MG63 (cell line): ENCODE results near the gene USPL1. TPM values are rescaled to one million over a fixed set of nuclear protein-coding genes. Genes with fewer than 3 reads are reported as not detected.
"Not testable (repeated sequence)": the region's sequence is repeated elsewhere in the genome, so short reads cannot be mapped to it uniquely, and the experiment has no call there.

ENCODE experiments used
- DNase-seq: peaks from one replicate; pipeline ENCODE4 v3.0.0-alpha.2; 2020
- H3K27me3 ChIP-seq: fragments of 250-450 bp; sonication (Bioruptor Pico); 2 replicates; pipeline ENCODE4 v1.5.1; 2020; ENCODE audit warnings: mild to moderate bottlenecking, moderate library complexity
- H3K36me3 ChIP-seq: fragments of 250-450 bp; sonication (Bioruptor Pico); 2 replicates; pipeline ENCODE4 v1.5.1; 2020; ENCODE audit warnings: mild to moderate bottlenecking, moderate library complexity
- H3K4me3 ChIP-seq: fragments of 250-450 bp; sonication (Bioruptor Pico); 2 replicates; pipeline ENCODE4 v1.5.1; 2020; ENCODE audit warnings: mild to moderate bottlenecking, moderate library complexity
- H3K9me3 ChIP-seq: fragments of 250-450 bp; sonication (Bioruptor Pico); 2 replicates; pipeline ENCODE4 v1.5.1; 2020; ENCODE audit warnings: mild to moderate bottlenecking, moderate library complexity
- total RNA-seq: library from RNA; depleted of rRNA; stranded (reverse); fragments of >200 nt; shearing (Covaris generic); gene quantifications from 2 replicates; pipeline ENCODE4 v1.2.3, GENCODE V29; 2014; ENCODE audit warnings: low replicate concordance

The USPL1 gene
- total RNA-seq, 1 experiment from 2014 or later, result 20.3 TPM

DNA sequence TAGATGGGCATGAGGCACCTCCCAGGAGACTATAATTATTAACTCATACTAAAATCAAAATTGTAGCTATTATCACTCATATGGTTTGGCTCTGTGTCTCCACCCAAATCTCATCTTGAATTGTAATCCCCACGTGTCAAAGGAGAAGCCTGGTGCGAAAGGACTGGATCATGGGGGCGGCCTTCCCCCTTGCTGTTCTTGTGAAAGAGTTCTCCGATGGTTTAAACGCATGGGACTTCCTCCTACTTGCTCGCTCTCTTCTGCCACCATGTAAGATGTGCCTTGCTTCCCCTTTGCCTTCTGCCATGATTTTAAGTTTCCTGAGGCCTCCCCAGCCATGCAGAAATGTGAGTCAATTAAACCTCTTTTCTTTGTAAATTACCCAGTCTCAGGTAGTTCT, 10.5 kb upstream of the USPL1 start:
- H3K4me3 ChIP-seq, H3K36me3 ChIP-seq, H3K9me3 ChIP-seq, H3K27me3 ChIP-seq, DNase-seq: not testable (repeated sequence)

DNA sequence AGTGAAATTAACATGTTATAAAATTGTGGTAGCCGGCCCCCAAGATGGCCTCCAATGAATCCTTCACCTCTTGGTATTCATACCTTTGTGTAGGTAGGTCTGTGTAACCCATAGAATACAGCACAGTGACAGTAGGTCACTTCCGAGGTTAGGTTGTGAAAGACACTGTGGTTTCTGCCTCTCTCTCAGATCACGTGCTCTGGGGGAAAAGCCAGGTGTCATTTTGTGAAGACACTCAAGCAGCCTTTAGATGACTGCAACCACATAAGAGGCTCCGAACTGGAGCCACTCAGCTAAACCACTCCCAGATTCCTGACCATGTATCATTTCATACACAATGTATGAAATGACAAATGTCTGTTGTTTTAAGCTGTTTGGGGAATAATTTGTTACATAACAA, 9.8 kb upstream of the USPL1 start:
- no peak for DNase-seq
- no peaks in the 10 kb centered on the region for H3K27me3 ChIP-seq

DNA sequence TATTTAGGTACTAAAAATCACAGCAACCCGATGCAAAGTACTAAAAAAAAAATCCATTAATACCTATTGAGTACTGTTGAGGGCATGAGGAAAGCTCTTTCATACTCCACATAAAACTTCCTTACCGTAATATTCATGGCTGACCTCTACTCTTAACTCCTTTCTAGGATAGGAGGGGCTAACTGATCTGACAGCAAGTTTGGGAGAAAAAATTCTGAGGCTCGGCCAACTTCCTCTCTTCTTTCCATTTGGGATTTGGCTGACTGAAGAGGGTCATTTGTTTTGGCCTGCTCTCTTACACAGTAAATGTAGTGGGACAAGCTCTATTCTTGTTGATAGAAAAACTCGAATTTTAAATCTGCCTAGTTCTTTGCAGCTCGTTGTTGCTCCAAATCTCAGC, 9.4 kb upstream of the USPL1 start:
- Histone ChIP-seq H3K36me3 (no peaks in the 10 kb centered on the region), H3K4me3 (no peak overlapping the region), H3K27me3 (no peaks in the 10 kb centered on the region), H3K9me3 (no peaks in the 10 kb centered on the region)
- no peak for DNase-seq

More for the DNA sequence above, 9.8 kb upstream of the USPL1 start:
- Histone ChIP-seq H3K4me3 (no peak overlapping the region), H3K36me3 (no peaks in the 10 kb centered on the region), H3K9me3 (no peaks in the 10 kb centered on the region)

DNA sequence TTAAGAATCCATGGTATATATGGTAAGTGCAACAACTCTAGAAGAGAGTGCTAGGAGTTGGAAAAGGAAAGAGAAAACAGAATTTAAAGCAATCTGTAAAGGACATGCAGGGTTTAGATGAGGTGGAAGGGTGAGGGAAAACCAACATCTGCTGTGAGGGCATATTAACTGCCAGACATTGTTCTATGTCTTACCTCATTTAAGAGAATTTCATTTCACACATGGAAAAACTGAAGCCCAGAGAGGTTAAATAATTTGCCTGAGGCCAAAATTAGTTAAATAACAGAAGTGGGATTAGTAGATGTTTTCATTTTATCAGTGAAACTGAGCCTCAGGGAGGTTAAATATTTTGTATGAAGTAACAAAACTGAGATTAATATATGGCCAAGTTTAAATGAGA, 7.4 kb upstream of the USPL1 start:
- Histone ChIP-seq H3K27me3 (no peaks in the 10 kb centered on the region), H3K36me3 (no peaks in the 10 kb centered on the region), H3K9me3 (no peaks in the 10 kb centered on the region), H3K4me3 (no peak overlapping the region)
- DNase-seq, result no peak

DNA sequence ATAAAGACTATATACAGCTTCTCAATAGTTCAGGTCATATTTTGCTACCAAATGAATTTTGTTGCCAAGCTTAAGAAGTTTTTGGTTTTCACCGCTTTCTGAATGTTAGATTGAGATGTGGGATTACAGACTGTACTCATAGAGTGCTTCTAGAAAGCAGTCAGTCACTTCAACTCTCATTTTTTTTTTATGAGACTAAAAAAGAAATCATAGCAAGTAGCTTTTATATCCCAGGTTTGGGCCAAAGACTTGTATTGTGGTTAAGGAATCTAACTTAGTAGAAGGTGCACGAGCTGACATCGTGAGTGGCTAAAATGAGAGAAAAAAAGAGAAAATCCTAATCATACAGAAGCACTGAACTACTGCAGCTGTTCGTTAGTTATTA, 2.2 kb upstream of the USPL1 start:
- Histone ChIP-seq H3K27me3 (no peaks in the 10 kb centered on the region), H3K9me3 (no peaks in the 10 kb centered on the region), H3K4me3 (peak overlapping the region; percentile 93), H3K36me3 (peaks cover 2% of the 10 kb centered on the region; the same call in 1 of the 2 replicates)
- no peak for DNase-seq

DNA sequence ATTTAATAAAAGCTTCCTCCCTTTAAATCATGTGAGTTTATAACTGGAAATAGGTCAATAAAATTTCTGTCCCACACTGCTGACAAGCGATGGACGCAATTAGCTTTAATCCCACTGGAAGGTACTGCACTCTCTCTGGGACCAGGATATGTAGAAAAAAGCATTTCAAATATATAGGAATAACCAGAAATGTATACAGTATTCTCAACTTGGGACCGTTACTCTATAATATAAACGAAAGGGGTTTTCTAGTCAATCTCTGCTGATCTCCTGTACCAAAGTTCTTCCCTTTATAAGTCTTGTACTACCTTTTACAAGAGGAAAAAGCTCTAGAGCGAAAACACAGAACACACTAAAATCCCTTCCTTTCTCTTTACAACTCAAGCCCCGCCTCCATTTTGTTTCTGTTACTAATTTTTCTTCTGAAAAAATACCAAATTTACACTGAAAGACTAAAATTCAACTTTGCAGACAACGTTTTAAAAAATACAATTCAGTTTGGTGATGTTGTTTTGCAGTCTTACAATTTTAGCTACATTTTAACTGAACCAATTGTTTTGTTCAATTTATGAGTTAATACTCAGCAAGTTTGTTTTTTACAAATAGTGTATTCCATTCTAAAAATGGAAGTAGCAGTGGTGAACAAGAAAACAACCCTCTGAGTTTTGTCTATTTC, 1.7 kb upstream of the USPL1 start:
- no peaks in the 10 kb centered on the region for H3K27me3 ChIP-seq
- H3K4me3 ChIP-seq, result peak overlapping the region; percentile 93
- no peak for DNase-seq
- H3K36me3 ChIP-seq, result peaks cover 3% of the 10 kb centered on the region; the same call in 1 of the 2 replicates
- H3K9me3 ChIP-seq, result no peaks in the 10 kb centered on the region

DNA sequence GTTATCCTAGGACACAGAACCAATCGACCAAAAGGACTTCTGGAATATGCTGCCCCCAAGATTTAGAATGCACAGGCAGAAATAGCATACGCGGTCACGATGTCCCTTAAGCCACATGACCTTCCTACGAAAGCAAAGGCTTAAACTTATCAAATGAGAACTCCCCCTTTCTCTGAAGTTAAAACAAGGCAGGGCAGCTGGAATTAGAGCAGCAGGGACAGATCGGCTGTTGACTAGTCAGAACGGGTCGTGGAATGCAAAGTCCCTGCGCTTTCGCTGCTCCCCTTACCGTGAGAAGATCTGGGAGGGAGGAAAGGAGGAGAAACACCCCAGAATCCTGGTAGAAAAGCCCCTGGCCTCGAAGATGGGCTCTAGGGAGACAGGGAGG, 799 bp upstream of the USPL1 start:
- Histone ChIP-seq H3K4me3 (peak overlapping the region; percentile 93), H3K9me3 (no peaks in the 10 kb centered on the region), H3K36me3 (peaks cover 12% of the 10 kb centered on the region), H3K27me3 (no peaks in the 10 kb centered on the region)
- peak; percentile 54 for DNase-seq

DNA sequence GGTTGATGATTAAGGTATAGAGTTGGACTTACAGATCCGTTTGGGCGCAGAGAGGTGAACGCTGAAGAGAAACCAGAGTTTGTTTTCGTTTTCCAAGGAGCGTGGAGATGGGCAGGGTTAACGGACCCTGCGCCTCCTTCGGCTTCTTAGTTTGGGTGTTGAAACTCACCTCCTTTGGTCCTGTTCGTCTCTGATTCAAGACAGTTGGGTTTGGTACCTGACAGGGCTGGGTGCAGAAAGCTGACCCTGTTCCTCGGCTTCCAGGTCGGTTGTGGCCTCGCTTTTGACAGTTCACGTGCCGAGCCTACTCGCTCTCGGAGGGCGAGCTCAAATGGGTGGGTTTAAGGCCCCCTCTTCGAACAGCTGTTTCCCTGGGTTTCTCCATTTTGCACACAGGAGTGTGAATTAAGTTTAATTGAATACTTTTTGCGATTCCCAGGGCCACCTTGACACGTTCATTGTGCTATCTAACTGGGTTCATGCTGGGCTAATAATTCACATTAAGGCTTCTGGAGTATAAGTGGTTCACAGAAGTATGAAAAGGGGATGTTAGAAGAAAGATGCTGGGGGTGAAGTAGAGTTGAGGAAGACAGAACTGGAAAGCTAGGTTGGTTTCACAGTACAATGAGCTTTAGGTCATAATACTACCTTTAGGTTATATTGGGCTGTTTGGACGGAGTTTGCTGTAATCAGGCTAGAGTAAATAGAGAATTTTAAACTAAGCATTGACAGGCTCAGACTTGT, 638 bp downstream of the USPL1 start:
- Histone ChIP-seq H3K27me3 (no peaks in the 10 kb centered on the region), H3K36me3 (peaks cover 26% of the 10 kb centered on the region), H3K4me3 (peak overlapping the region; percentile 93), H3K9me3 (no peaks in the 10 kb centered on the region)
- no peak for DNase-seq

DNA sequence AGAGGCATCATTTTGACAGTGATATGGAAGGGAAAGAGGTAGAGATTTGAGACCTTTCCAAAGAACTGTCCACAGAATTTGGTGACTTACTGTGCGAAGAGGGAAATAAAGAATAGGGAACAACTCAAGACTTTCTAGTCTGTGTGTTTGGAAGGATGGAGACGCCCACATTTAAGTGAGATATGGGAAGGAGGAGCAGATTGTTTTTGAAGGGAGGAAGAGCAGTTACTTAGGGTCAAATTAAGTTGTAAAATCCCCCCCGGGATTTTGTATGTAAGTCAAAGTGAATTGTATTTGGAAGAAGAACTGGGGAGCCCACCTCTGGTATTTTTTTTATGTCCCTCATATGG, 1.2 kb downstream of the USPL1 start:
- H3K4me3 ChIP-seq, result peak overlapping the region; percentile 93
- H3K9me3 ChIP-seq, result no peaks in the 10 kb centered on the region
- no peaks in the 10 kb centered on the region for H3K27me3 ChIP-seq
- H3K36me3 ChIP-seq, result peaks cover 32% of the 10 kb centered on the region
- DNase-seq, result no peak

DNA sequence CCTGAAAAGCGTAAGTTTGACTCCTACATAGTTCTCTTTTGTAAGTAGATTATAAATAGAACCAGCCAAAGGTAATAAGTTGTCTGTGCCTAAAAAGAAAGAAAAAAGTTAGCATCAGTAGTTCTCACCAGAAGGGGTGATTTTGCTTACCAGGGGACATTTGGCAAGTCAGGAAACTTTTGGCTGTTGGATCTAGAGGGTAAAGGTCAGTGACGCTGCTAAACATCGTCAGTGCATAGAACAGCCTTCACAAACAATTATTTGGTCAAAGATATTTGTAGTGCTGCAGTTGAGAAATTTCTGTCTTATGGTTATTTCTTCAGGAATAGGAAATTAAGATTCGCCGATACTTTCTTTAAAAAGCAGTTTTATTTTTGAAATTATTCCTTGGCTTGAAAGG, 2.0 kb downstream of the USPL1 start:
- Histone ChIP-seq H3K9me3 (no peaks in the 10 kb centered on the region), H3K36me3 (peaks cover 34% of the 10 kb centered on the region), H3K4me3 (peak overlapping the region; percentile 93), H3K27me3 (no peaks in the 10 kb centered on the region)
- no peak for DNase-seq

DNA sequence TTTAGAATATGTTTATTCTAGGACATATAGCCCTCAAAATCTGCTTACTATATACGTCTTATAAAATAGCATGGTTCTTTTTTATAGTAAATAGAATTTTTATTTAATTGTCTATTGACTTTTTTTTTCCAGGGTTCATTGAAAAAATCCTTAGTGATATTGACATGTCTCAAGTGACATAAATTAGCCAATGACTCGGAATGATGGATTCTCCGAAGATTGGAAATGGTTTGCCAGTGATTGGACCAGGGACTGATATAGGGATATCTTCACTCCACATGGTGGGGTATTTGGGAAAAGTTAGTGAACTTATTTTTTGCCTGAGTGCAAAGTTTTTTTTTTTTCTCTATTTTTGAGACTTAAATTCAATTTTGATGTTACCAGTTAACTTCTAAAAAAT, 3.2 kb downstream of the USPL1 start:
- no peak for DNase-seq
- H3K9me3 ChIP-seq, result no peaks in the 10 kb centered on the region
- peaks cover 37% of the 10 kb centered on the region for H3K36me3 ChIP-seq
- H3K27me3 ChIP-seq, result no peaks in the 10 kb centered on the region
- H3K4me3 ChIP-seq, result no peak overlapping the region

DNA sequence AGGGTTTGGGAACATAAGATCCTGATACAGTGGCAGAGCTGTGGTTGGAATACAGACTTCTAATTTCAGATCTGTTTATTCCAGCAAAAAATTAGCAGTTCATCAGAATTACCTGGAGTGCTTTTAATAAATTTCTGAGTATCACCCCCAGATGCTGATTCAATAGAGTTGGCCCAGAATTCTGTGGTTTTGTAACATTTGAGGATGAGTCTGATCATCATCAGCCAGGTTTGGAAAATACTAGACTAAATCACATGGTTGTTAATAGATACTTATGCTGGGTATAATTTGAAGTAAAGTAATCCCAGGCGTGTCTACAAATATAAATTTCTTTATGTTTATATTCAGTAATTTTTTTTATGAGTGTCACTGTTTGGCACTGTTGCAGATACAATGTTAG, 4.8 kb downstream of the USPL1 start:
- Histone ChIP-seq H3K27me3 (no peaks in the 10 kb centered on the region), H3K9me3 (no peaks in the 10 kb centered on the region), H3K36me3 (peaks cover 43% of the 10 kb centered on the region), H3K4me3 (no peak overlapping the region)
- DNase-seq, result no peak

DNA sequence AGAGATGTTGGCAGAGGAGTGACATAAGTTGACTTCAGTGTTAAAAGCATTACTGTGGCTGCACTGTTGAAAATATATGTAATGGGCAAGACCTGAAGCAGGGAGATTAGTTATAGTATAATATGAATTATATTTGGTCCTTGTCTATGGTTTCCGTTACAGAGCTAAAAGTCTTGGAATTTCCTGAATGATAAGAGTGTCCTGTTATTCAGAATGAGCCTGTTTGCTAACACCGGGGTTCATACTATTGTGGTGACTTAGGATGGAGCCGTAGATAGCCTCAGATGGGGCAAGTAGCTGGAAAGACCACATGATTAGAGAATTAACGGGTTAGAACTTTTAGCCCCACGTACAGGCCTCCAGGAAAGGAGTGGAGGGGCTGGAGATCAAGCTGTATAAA, 5.7 kb downstream of the USPL1 start:
- H3K9me3 ChIP-seq, result no peaks in the 10 kb centered on the region
- DNase-seq, result no peak
- H3K36me3 ChIP-seq, result peaks cover 43% of the 10 kb centered on the region
- no peaks in the 10 kb centered on the region for H3K27me3 ChIP-seq
- H3K4me3 ChIP-seq, result no peak overlapping the region

DNA sequence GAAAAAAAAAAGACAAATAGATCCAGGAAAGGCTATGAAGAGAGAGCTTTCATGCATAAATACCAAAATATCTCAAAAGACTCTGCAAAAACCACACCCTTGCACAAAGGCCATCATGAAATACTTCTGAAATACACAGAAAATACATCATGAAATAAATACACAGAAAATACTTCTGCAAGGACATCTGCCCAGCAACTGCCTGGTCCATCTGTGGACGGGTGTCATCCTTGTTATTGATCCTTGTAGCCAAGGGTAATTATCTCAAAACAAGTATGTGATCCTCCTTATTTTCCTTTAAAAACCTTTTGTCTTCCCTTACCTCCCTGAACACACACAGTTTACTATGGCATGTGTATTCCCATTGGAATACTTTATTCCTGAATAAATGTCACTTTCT, 6.9 kb downstream of the USPL1 start:
- Histone ChIP-seq H3K9me3 (no peaks in the 10 kb centered on the region), H3K4me3 (no peak overlapping the region), H3K36me3 (peaks cover 53% of the 10 kb centered on the region), H3K27me3 (no peaks in the 10 kb centered on the region)
- DNase-seq, result no peak

DNA sequence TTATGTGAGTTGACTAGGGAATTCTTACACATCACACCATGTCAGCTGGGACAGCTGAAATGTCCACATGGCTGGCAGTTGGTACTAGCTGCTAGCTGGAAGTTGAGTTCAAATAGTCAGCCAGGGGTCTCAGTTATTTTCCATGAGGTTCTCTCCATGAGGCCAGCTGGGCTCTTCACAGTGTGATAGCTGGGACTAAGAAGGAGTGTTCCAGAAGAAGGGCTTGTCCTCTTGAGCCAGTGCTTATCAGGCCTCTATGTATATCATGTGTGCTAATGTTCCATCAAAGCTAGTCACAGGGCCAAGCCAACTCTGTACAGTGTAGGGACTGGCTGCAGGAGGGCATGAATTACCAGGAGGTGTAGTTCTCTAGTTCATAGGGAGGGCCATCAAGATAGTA, 11.8 kb downstream of the USPL1 start:
- no peak for DNase-seq
- Histone ChIP-seq H3K27me3 (no peaks in the 10 kb centered on the region), H3K4me3 (no peak overlapping the region), H3K9me3 (no peaks in the 10 kb centered on the region), H3K36me3 (peaks cover 64% of the 10 kb centered on the region)

DNA sequence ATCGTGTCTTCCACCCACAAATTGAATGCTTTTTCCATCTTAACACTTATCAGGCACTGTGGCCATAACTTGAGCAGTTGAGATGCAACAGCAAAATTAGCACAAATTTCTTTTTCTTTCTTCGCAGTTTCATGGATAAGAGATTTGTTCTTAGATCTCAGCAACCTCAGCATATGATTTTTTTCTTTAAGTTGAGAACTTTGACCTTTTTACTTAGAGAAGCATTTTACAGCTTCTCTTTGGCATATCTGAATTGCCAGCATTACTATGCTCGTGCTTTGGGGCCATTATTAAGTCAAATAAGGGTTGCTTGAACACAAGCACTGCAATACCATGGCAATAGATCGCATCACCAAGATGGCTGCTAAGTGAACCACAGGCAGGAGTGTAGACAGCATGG, 16.1 kb downstream of the USPL1 start:
- Histone ChIP-seq H3K27me3 (no peaks in the 10 kb centered on the region), H3K36me3 (peaks cover 77% of the 10 kb centered on the region), H3K4me3 (no peak overlapping the region), H3K9me3 (no peaks in the 10 kb centered on the region)
- DNase-seq, result no peak

DNA sequence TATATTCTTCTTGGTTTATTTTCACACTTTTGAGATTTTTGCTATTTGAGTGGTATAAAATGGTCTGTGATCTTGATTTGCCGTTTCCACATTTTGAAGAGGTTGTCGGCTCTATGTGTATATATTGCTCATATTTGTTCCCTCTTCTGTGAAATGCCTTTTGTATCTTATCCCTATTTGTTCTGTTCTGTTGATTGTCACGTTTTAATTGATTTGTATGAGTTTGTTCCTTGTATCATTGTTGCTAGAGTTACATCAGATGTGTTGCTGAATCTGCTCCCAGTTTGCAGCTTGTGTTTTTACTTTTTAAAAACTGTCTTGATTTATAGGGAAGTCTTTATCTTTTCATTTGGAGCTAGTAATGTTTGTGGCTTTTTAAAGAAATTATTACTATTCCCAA, 17.1 kb downstream of the USPL1 start:
- Histone ChIP-seq H3K9me3 (no peaks in the 10 kb centered on the region), H3K4me3 (no peak overlapping the region), H3K36me3 (peaks cover 72% of the 10 kb centered on the region), H3K27me3 (no peaks in the 10 kb centered on the region)
- no peak for DNase-seq

DNA sequence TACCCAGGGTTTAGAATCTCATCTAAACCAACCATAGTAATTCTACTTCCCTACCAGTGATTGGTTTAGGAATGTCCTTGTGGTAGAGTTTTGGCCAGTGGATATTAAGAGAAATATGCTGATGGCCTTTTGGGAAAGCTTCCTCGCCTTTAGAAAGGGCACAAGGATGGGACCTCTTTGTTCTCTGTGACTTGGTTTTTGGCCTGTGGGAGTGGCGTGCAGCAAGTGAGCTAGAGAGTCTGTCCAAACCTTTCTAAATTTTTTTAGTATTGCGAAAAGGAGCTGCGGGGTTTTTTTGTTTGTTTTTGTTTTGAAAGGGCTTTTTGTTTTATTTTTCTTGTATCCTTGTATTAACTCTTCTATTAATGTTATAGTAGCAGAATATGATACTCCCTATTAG, 20.6 kb downstream of the USPL1 start:
- Histone ChIP-seq H3K27me3 (no peaks in the 10 kb centered on the region), H3K9me3 (no peaks in the 10 kb centered on the region), H3K36me3 (peaks cover 69% of the 10 kb centered on the region), H3K4me3 (no peak overlapping the region)
- no peak for DNase-seq
